ENCODE measurements around the gene LINC00237.

DNA sequence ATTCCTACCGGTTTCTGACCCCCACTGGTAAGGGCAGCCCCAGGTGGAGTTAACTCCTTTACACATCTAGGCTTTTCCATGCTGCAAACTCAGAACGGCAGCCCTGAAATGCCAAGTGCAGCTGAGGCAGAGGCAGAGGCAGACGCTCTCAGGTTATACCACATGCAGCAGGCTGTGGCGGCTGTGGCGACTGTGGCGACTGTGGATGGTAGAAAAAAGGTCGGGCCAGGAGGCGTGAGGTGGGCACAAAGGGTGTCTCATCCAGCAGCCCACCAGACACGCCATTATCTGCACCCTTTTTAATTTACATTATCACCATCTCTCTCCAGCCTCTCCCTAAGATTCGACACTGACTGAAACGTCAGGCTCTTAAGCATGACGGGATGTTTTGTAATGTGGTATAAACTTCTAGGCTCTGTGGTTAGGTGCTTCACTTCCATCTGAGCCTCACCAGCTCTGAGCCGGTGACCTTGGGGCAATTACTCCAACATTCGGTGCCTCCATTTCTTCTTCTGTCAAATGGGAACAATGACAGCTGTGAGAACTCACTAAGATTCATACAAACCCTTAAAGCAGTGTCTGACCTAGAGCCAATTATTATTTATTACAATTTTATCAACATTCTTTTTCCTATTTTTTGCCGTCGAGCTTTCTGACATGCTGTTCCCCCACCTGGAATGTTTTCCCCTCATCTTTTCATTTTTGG is 27.9 kb upstream of the LINC00237 start:
- TF ChIP-seq, protein P1, sequence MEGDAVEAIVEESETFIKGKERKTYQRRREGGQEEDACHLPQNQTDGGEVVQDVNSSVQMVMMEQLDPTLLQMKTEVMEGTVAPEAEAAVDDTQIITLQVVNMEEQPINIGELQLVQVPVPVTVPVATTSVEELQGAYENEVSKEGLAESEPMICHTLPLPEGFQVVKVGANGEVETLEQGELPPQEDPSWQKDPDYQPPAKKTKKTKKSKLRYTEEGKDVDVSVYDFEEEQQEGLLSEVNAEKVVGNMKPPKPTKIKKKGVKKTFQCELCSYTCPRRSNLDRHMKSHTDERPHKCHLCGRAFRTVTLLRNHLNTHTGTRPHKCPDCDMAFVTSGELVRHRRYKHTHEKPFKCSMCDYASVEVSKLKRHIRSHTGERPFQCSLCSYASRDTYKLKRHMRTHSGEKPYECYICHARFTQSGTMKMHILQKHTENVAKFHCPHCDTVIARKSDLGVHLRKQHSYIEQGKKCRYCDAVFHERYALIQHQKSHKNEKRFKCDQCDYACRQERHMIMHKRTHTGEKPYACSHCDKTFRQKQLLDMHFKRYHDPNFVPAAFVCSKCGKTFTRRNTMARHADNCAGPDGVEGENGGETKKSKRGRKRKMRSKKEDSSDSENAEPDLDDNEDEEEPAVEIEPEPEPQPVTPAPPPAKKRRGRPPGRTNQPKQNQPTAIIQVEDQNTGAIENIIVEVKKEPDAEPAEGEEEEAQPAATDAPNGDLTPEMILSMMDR (IDR thresholded peaks at IDR 0.05): no peak
- TF ChIP-seq POLR2AphosphoS5 (IDR thresholded peaks at IDR 0.05) (no peak), POLR2A (IDR thresholded peaks at IDR 0.05) (no peak)

All from sigmoid colon (tissue), 4 donors.